GM10266 (cell line): Measurements from ENCODE around the gene FAT1.

Experiments
- DNase-seq: peaks from one replicate; pipeline ENCODE4 v3.0.0; 2012; ENCODE audit errors: extremely low spot score
- TF ChIP-seq, protein P1 (sequence below): IDR thresholded peaks from 2 replicates; pipeline ENCODE4 v1.5.1; 2012; ENCODE audit warnings: mild to moderate bottlenecking, low read depth; ENCODE audit not compliant: control insufficient read depth, insufficient read depth; ENCODE audit errors: missing control alignments

FAT1 gene

DNA sequence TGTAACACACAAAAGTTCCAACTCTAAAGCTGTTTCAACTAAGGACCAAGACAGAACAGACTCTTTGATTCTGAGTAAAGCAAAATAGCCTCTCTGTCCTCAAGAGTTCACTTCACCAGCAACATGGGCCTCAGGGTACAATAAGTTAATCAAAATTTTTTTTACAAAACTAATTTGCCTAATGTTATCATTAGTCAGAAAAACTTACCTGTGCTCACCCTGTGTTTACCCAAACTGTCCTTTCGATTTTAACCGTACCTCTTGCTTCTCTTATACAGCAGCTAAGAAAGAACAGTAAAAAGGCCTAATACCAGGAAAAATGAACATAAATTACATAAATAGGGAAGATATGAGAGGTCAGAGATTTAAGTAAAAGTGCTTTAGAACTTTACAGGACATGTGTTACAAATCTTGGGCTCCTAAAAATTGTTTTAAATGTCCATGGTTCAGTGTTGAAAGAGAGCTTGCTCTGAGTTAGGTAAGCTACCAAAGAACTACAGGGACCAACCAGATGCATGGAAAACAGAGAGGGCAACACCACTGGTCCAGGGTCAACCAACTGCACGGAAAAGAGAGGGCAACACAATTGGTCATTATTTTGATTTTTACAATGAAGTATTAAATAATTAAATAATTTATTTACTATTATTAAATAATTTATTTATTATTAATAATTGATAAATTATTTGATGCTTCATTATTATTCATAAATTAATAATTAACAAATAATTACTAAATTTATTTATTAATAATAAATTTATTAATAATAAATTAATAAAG, 73.1 kb downstream of the FAT1 start:
- DNase-seq = no peak
- TF ChIP-seq, protein P1, sequence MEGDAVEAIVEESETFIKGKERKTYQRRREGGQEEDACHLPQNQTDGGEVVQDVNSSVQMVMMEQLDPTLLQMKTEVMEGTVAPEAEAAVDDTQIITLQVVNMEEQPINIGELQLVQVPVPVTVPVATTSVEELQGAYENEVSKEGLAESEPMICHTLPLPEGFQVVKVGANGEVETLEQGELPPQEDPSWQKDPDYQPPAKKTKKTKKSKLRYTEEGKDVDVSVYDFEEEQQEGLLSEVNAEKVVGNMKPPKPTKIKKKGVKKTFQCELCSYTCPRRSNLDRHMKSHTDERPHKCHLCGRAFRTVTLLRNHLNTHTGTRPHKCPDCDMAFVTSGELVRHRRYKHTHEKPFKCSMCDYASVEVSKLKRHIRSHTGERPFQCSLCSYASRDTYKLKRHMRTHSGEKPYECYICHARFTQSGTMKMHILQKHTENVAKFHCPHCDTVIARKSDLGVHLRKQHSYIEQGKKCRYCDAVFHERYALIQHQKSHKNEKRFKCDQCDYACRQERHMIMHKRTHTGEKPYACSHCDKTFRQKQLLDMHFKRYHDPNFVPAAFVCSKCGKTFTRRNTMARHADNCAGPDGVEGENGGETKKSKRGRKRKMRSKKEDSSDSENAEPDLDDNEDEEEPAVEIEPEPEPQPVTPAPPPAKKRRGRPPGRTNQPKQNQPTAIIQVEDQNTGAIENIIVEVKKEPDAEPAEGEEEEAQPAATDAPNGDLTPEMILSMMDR = no peak

DNA sequence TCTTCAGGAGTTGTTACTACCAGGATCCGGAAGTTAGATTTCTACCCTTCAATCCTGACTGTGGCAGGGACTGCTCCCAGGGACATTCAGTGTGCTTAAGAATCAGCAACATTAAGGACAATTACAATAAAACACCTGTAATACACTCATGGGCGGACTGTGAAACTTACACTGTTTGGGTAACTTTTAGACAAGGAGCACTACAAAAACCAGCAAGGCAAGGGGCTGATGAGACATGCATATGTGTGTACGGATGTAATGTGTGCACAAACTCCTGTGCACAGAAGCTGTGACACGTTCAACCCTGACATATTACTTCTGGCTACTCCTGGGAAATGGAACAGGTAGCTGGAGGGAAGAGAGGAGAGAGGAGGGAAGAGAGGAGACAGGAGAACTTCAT, 75.8 kb downstream of the FAT1 start:
- no peak for DNase-seq
- TF ChIP-seq, protein P1 = no peak

DNA sequence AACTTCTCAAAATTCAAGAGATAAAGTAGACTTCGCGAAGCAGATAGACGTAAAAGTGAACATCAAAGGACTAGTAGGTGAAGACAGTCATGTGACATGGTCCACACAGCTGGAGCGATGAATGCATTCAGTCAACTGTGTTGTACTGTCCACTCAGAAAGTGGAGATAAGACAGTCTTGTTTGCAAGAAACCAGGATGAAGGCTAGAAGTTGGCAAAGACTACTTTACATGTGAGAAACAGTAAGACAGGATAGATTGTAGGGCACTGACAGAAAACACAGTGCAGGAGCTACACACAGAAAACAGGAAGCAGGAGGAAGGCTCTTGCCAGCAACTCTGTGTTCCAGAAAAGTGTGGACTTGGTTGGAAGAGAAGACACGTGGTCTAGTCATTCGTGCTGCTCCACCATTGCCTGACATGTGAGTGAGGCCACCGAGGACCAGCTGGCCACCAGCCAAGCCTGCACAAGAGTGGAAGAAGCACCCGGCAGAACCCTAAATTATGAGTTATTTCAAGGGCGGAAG, 78.9 kb downstream of the FAT1 start:
- no peak for DNase-seq
- TF ChIP-seq, protein P1 = no peak

DNA sequence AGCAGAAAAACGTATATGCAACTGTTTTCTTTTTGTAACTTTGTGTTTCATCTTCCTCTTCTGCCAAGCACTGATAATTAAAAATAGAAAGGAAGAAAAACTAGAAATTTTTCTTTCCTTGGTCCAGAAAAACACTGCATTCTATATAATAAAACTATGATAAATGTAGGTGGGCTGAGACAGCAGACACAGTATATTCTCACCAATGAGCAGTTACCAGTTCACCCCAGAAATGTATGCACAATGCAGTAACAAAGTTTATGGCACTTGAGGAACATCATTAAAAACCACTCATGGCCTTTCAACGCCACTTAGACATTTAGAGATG, 79.4 kb downstream of the FAT1 start:
- no peak for DNase-seq
- TF ChIP-seq, protein P1 = no peak

DNA sequence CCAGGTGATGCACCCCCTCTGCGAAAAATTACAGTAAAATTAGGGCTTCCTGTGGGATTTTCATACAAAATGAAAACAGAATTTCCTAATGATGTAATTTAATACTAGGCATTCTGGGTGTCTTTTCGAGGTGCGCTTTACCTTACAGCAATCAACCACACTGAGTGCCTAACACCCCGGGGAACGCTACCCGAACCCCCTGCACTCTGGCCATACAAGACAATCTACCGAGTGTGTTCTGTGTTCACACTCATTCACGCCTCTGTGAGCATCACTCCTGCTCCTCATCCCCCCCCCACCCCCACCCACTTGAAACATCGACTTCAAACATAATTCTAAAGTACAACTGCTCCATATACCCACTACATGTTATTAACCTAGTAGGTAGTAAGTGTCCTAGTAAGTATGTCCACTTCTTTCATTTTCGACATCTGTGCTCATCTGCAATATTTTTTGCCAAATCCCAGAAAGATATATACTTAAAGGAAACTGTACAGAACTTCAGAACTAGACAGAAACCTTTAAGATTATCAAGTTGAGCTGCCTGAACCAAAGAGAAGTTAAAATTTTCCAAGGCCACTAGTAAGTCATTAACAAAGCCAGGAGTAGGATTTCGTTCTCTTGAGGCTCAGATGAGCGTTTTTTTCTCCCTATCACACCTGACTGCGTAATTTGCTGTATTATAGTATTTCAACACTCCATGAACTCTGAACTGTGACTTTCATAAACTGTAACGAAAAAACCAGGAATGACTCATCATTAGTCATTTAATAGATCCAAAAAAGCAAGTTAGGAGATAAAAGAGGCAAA, 80.0 kb downstream of the FAT1 start:
- TF ChIP-seq, protein P1 = no peak
- DNase-seq = no peak

DNA sequence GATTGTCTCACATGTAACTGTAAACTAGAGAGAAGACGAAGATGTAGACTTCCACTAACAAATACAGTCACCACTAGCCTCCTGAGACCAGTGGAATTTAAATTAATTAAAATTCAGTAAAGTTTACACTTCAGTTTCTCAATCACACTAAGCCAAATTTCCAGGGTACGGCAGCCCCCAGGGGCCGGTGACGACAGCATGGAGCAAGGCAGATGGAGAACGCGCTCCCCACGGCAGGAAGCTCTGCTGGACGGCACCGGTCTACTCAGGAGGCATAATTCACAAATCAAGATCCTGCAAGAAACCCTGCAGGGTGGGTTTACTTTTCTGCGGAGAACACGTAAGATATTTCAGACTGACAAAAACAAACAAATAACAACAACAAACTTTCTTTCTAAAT, 80.7 kb downstream of the FAT1 start:
- no peak for DNase-seq
- TF ChIP-seq, protein P1 = no peak

DNA sequence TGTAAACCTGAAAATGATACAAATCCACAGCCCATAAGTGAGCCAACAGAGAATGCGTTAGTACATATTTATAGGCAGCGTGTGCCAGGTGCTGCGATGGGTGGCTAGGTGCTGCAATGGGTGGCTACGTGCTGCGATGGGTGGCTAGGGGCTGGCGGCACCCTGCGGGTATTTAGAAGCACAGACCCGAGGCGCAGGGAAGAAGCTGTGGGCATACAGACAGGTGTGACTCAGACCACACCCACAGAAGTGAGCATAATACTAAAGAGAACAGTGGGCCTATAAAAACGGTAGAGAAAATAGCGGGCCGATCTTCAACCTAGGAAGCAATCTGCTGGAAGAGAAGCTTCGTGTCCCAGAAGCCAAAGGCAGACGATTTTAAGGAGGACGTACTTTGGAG, 81.1 kb downstream of the FAT1 start:
- TF ChIP-seq, protein P1 = no peak
- DNase-seq = no peak
